Activated CD8-positive, alpha-beta T cell treated with anti-CD3 and anti-CD28 coated beads for 36 hours (primary cell): ENCODE results near the gene ZBTB2. TPM values are rescaled to one million over a fixed set of nuclear protein-coding genes. Genes with fewer than 3 reads are reported as not detected.

Experiments
- ATAC-seq: fragments of 200-7000 bp; cut with Tn5 transposase; one replicate; pipeline ENCODE4 v1.10.0; 2021; ENCODE audit warnings: mild to moderate bottlenecking, moderate library complexity
- CTCF ChIA-PET: fragments of 350-600 bp; sonication (Branson Sonifier 250); formaldehyde crosslinking; loops from one replicate; lab custom pipeline; 2021; ENCODE audit warnings: antibody characterized with exemption; lab: Charles Lee
- POLR2A ChIA-PET: fragments of 350-600 bp; sonication (Branson Sonifier 250); formaldehyde crosslinking; loops from one replicate; lab custom pipeline; 2021; ENCODE audit warnings: antibody characterized with exemption; lab: Charles Lee
- DNase-seq: peaks from one replicate; pipeline ENCODE4 v3.0.0-alpha.2; 2020
- H3K27ac Mint-ChIP-seq: one replicate; pipeline ENCODE4 v1.8.0; 2021; ENCODE audit warnings: mild to moderate bottlenecking, mixed read lengths
- H3K27me3 Mint-ChIP-seq: one replicate; pipeline ENCODE4 v1.8.0; 2021; ENCODE audit warnings: mixed read lengths
- H3K36me3 Mint-ChIP-seq: one replicate; pipeline ENCODE4 v1.8.0; 2021; ENCODE audit warnings: low read depth, mixed read lengths
- H3K4me1 Mint-ChIP-seq: one replicate; pipeline ENCODE4 v1.8.0; 2021; ENCODE audit warnings: low read depth, mixed read lengths
- H3K4me3 Mint-ChIP-seq: one replicate; pipeline ENCODE4 v1.8.0; 2021; ENCODE audit warnings: mild to moderate bottlenecking, moderate library complexity, mixed read lengths
- H3K9me3 Mint-ChIP-seq: one replicate; pipeline ENCODE4 v1.8.0; 2021; ENCODE audit warnings: mixed read lengths
- CTCF ChIP-seq: fragments of 200-600 bp; IDR thresholded peaks from one replicate; pipeline ENCODE4 v1.8.0; 2022; ENCODE audit warnings: antibody characterized with exemption, mild to moderate bottlenecking
- intact Hi-C: fragments of 100-400 bp; cut with micrococcal nuclease; formaldehyde crosslinking; loops from one replicate; pipeline ENCODE4 v1.10.0; 2022
- total RNA-seq, 2 experiments: library from RNA; stranded (reverse); gene quantifications; one replicate each; pipeline ENCODE4 v1.2.3, GENCODE V29; 2021

The ZBTB2 gene
- total RNA-seq, 2 experiments from 2014 or later: 16.5 to 16.7 TPM

- Mint-ChIP-seq H3K4me1 (peaks cover 29% of the 10 kb centered on the region), H3K27me3 (no peaks in the 10 kb centered on the region), H3K36me3 (peaks cover 9% of the 10 kb centered on the region), H3K9me3 (no peaks in the 10 kb centered on the region), H3K4me3 (no peak overlapping the region), H3K27ac (no peak overlapping the region)
- DNase-seq: no peak
- CTCF ChIA-PET: interaction anchor here (1.0 kb wide), 1 partner anchor 56 kb away, joined by 3 read pairs; no protein-coding TSS in a partner anchor
- TF ChIP-seq CTCF: no peak
- intact Hi-C loops: no loop called here
- ATAC-seq: no peak
- POLR2A ChIA-PET: interaction anchor here (0.5 kb wide), 1 partner anchor 15 kb away, joined by 3 read pairs; no protein-coding TSS in a partner anchor
Observed at GRCh38 chr6:151436802-151437201, 45.4 kb upstream of the ZBTB2 start.

GRCh38 chr6:151436300-151436699, 44.9 kb upstream of the ZBTB2 start:
- H3K27ac Mint-ChIP-seq: no peak overlapping the region
- H3K4me3 Mint-ChIP-seq: no peak overlapping the region
- intact Hi-C loops: no loop called here
- H3K27me3 Mint-ChIP-seq: no peaks in the 10 kb centered on the region
- peaks cover 26% of the 10 kb centered on the region for H3K4me1 Mint-ChIP-seq
- ChIA-PET CTCF (no interaction called here), POLR2A (interaction anchor here (0.6 kb wide), 1 partner anchor 15 kb away, joined by 4 read pairs; no protein-coding TSS in a partner anchor)
- no peak for TF ChIP-seq CTCF
- DNase-seq (no peak), ATAC-seq (no peak)
- peaks cover 9% of the 10 kb centered on the region for H3K36me3 Mint-ChIP-seq
- H3K9me3 Mint-ChIP-seq: no peaks in the 10 kb centered on the region

GRCh38 chr6:151434369-151434768, 43.0 kb upstream of the ZBTB2 start:
- CTCF ChIA-PET: interaction anchor here (1.7 kb wide), 1 partner anchor 29 kb away, joined by 5 read pairs; no protein-coding TSS in a partner anchor
- Mint-ChIP-seq H3K27me3 (no peaks in the 10 kb centered on the region), H3K4me3 (no peak overlapping the region), H3K9me3 (no peaks in the 10 kb centered on the region), H3K4me1 (peaks cover 17% of the 10 kb centered on the region), H3K36me3 (peaks cover 19% of the 10 kb centered on the region), H3K27ac (no peak overlapping the region)
- no peak for TF ChIP-seq CTCF
- POLR2A ChIA-PET: interaction anchor here (0.7 to 1.2 kb wide), 2 partner anchors 34 to 71 kb away, joined by 3 read pairs; no protein-coding TSS in a partner anchor
- no peak for ATAC-seq
- intact Hi-C loops: no loop called here
- DNase-seq: no peak

GRCh38 chr6:151432651-151433050, 41.3 kb upstream of the ZBTB2 start:
- no peak for DNase-seq

More at GRCh38 chr6:151432651-151433050, 41.3 kb upstream of the ZBTB2 start:
- no peaks in the 10 kb centered on the region for H3K9me3 Mint-ChIP-seq
- H3K36me3 Mint-ChIP-seq: peaks cover 18% of the 10 kb centered on the region
- H3K27ac Mint-ChIP-seq: no peak overlapping the region
- TF ChIP-seq CTCF: no peak
- no peak for ATAC-seq
- ChIA-PET POLR2A (interaction anchor here (0.6 to 0.7 kb wide), 2 partner anchors 12 to 330 kb away, joined by 3 read pairs; no protein-coding TSS in a partner anchor), CTCF (interaction anchor here (1.3 kb wide), 1 partner anchor 27 kb away, joined by 5 read pairs; no protein-coding TSS in a partner anchor)
- no peaks in the 10 kb centered on the region for H3K27me3 Mint-ChIP-seq
- H3K4me1 Mint-ChIP-seq: peaks cover 8% of the 10 kb centered on the region
- no peak overlapping the region for H3K4me3 Mint-ChIP-seq
- intact Hi-C loops: no loop called here
